Liver (tissue), 9 donors: ENCODE results near the gene WWOX. TPM values are rescaled to one million over a fixed set of nuclear protein-coding genes. Genes with fewer than 3 reads are reported as not detected.

Source experiments
- DNase-seq: peaks from one replicate; pipeline ENCODE4 v3.0.0-alpha.2; 2017; ENCODE audit warnings: low spot score
- H3K27ac ChIP-seq, 2 donors: one replicate each; pipeline ENCODE4 v1.7.0; 2013; ENCODE audit warnings: inconsistent platforms in 2 of 2, low read length in 2 of 2, control low read depth in 1 of 2, low read depth in 1 of 2, mild to moderate bottlenecking in 1 of 2
- H3K27me3 ChIP-seq, 4 donors: one replicate each; pipeline versions ENCODE4 v1.6.1 to v1.7.0; 2013; ENCODE audit warnings: low read length in 3 of 4, inconsistent platforms in 1 of 4, mild to moderate bottlenecking in 1 of 4, moderate library complexity in 1 of 4; ENCODE audit not compliant: control insufficient read depth in 4 of 4, insufficient read depth in 4 of 4
- H3K36me3 ChIP-seq, 4 donors: one replicate each; pipeline versions ENCODE4 v1.6.1 to v1.7.0; 2013; ENCODE audit warnings: low read length in 3 of 4, mild to moderate bottlenecking in 3 of 4, low read depth in 1 of 4, moderate library complexity in 1 of 4; ENCODE audit not compliant: control insufficient read depth in 4 of 4, insufficient read depth in 3 of 4
- H3K4me1 ChIP-seq, 4 donors: one replicate each; pipeline versions ENCODE4 v1.6.1 to v1.7.0; 2013; ENCODE audit warnings: low read length in 3 of 4, mild to moderate bottlenecking in 3 of 4, moderate library complexity in 1 of 4; ENCODE audit not compliant: control insufficient read depth in 4 of 4, insufficient read depth in 4 of 4
- H3K4me3 ChIP-seq, 3 donors: one replicate each; pipeline versions ENCODE4 v1.6.1 to v1.7.0; 2013; ENCODE audit warnings: low read length in 3 of 3, control low read depth in 1 of 3, low read depth in 1 of 3, mild to moderate bottlenecking in 1 of 3
- H3K9ac ChIP-seq, 2 donors: one replicate each; pipeline ENCODE4 v1.7.0; 2013; ENCODE audit warnings: low read length in 2 of 2, mild to moderate bottlenecking in 2 of 2, moderate library complexity in 2 of 2, control low read depth in 1 of 2, low read depth in 1 of 2
- H3K9me3 ChIP-seq, 4 donors: one replicate each; pipeline versions ENCODE4 v1.6.1 to v1.7.0; 2013; ENCODE audit warnings: low read length in 3 of 4; ENCODE audit not compliant: control insufficient read depth in 4 of 4
- EGR1 ChIP-seq, 2 donors: IDR thresholded peaks; 2 replicates each; pipeline ENCODE4 v1.6.1; 2016 to 2018; ENCODE audit warnings: antibody characterized with exemption in 2 of 2, low read depth in 2 of 2
- FOXA1 ChIP-seq: IDR thresholded peaks from 2 replicates; pipeline ENCODE4 v1.6.1; 2016; ENCODE audit warnings: antibody characterized with exemption
- FOXA2 ChIP-seq: IDR thresholded peaks from 2 replicates; pipeline ENCODE4 v1.6.1; 2016; ENCODE audit warnings: antibody characterized with exemption
- GABPA ChIP-seq, 2 donors: IDR thresholded peaks in 1 of 2; conservative IDR thresholded peaks in 1 of 2; 2 replicates each; pipeline ENCODE4 v1.6.1; 2016; ENCODE audit warnings: antibody characterized with exemption in 2 of 2, mild to moderate bottlenecking in 1 of 2, moderate library complexity in 1 of 2
- HNF4A ChIP-seq, 2 donors: conservative IDR thresholded peaks; 2 replicates each; pipeline ENCODE4 v1.6.1; 2016; ENCODE audit warnings: antibody characterized with exemption in 2 of 2, mild to moderate bottlenecking in 2 of 2
- HNF4G ChIP-seq: IDR thresholded peaks from 2 replicates; pipeline ENCODE4 v1.6.1; 2016; ENCODE audit warnings: antibody characterized with exemption
- JUND ChIP-seq, 2 donors: IDR thresholded peaks; 2 replicates each; pipeline ENCODE4 v1.6.1; 2016; ENCODE audit warnings: antibody characterized with exemption in 2 of 2
- NR2F2 ChIP-seq: IDR thresholded peaks from 2 replicates; pipeline ENCODE4 v1.6.1; 2016; ENCODE audit warnings: antibody characterized with exemption
- RAD21 ChIP-seq, 2 donors: IDR thresholded peaks; 2 replicates each; pipeline ENCODE4 v1.6.1; 2016; ENCODE audit warnings: antibody characterized with exemption in 2 of 2, mild to moderate bottlenecking in 2 of 2
- RXRA ChIP-seq, 2 donors: IDR thresholded peaks; 2 replicates each; pipeline ENCODE4 v1.6.1; 2017 to 2018; ENCODE audit warnings: antibody characterized with exemption in 2 of 2, mild to moderate bottlenecking in 1 of 2
- SP1 ChIP-seq: IDR thresholded peaks from 2 replicates; pipeline ENCODE4 v1.6.1; 2018; ENCODE audit warnings: antibody characterized with exemption, mild to moderate bottlenecking
- TAF1 ChIP-seq: conservative IDR thresholded peaks from 2 replicates; pipeline ENCODE4 v1.6.1; 2016; ENCODE audit warnings: antibody characterized with exemption, mild to moderate bottlenecking
- YY1 ChIP-seq: IDR thresholded peaks from 2 replicates; pipeline ENCODE4 v1.6.1; 2016; ENCODE audit warnings: antibody characterized with exemption, mild to moderate bottlenecking
- WGBS: extraction: QIAGEN DNeasy Blood & Tissue Kit; methylation state at CpG from one replicate; pipeline ENCODE4 v1.1.7; 2013; 5-methylcytosine and 5-hydroxymethylcytosine counted together
- polyA plus RNA-seq, 2 donors: library from polyadenylated mRNA; stranded (reverse) in 1 of 2; unstranded in 1 of 2; fragments of 200-250 nt in 1 of 2; fragments of >200 nt in 1 of 2; fragmentation: Nextera tagmentation in 1 of 2; extraction: Ambion mirVana in 1 of 2; gene quantifications; one replicate each; pipeline versions ENCODE4 v1.2.1 to v1.2.3, GENCODE V29; 2013 to 2015
- total RNA-seq, 2 donors: library from RNA; depleted of rRNA; stranded (reverse); fragments of >200 nt; gene quantifications; one replicate each; pipeline ENCODE4 v1.2.3, GENCODE V29; 2014
- TF ChIP-seq, protein P1 (sequence below): IDR thresholded peaks from 2 replicates; pipeline ENCODE4 v1.6.1; 2016; ENCODE audit warnings: antibody characterized with exemption
- TF ChIP-seq, protein P2 (sequence below): fragments of 150-350 bp; IDR thresholded peaks from 2 replicates; pipeline ENCODE4 v1.5.1; 2017; ENCODE audit warnings: improper control_type of control experiment, low read depth, low read length; ENCODE audit not compliant: missing input control
- TF ChIP-seq, protein P3 (sequence below): IDR thresholded peaks from 2 replicates; pipeline ENCODE4 v1.6.1; 2016; ENCODE audit warnings: antibody characterized with exemption
- TF ChIP-seq, protein P4 (sequence below): IDR thresholded peaks from 2 replicates; pipeline ENCODE4 v1.6.1; 2016; ENCODE audit warnings: antibody characterized with exemption
- TF ChIP-seq, protein P5 (sequence below): IDR thresholded peaks from 2 replicates; pipeline ENCODE4 v1.6.1; 2016; ENCODE audit warnings: antibody characterized with exemption, mild to moderate bottlenecking
- donor health status: healthy.
- donor health status: healthy.
- donor health status: healthy.
- donor health status: healthy.
- donor health status: healthy.

Gene WWOX
- total and polyA plus RNA-seq, 4 donors: 9.8 to 46.0 (median 15.3) TPM

DNA sequence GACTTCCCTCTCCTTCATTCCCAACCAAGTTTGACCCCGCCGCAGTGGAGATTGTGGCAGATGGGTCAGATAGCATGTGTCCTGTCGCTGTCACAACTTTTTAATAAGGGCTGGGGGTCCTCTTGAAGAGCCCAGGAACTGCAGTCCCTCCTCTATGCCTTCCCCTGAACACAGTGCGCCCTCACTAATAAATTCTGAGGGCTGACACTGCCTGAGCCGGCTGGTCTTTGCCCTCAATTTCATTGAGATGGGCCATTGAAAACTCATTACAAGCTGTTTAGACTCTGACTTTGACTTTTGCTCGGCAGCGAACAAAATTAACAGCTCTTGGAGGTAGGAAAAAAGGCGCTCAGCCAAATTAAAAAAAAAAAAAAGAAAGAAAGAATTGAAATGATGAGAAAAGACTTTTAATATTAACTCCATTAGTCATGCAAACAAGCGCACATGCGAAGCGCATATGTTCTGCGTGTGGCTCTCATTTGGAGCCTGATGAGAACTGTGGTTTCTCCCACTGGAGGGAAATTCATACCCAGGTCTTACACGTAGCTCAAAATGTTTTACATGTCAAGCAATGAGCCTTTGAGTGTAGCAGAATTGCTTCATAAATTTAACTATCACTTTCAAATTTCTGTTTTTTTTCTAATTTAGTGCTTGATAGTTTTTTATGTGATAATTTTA is 704.7 kb downstream of the WWOX start:
- Histone ChIP-seq H3K27me3 (no peaks in the 10 kb centered on the region), H3K4me3 (no peak overlapping the region), H3K36me3 (no peaks in the 10 kb centered on the region), H3K9me3 (no peaks in the 10 kb centered on the region), H3K9ac (no peak overlapping the region), H3K4me1 (no peaks in the 10 kb centered on the region), H3K27ac (no peak overlapping the region)
- TF ChIP-seq, protein P1, sequence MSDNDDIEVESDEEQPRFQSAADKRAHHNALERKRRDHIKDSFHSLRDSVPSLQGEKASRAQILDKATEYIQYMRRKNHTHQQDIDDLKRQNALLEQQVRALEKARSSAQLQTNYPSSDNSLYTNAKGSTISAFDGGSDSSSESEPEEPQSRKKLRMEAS: no peak
- no peak for TF ChIP-seq HNF4G
- no peak for TF ChIP-seq EGR1 (IDR thresholded peaks at IDR 0.05; ENCODE audit: low read depth in 2 of 2)
- no peak for TF ChIP-seq FOXA2
- TF ChIP-seq RAD21 (IDR thresholded peaks at IDR 0.05): no peak
- no peak for TF ChIP-seq GABPA (IDR thresholded peaks at IDR 0.05 in 1 of 2, conservative IDR thresholded peaks at IDR 0.05 in 1 of 2)
- TF ChIP-seq, protein P2, sequence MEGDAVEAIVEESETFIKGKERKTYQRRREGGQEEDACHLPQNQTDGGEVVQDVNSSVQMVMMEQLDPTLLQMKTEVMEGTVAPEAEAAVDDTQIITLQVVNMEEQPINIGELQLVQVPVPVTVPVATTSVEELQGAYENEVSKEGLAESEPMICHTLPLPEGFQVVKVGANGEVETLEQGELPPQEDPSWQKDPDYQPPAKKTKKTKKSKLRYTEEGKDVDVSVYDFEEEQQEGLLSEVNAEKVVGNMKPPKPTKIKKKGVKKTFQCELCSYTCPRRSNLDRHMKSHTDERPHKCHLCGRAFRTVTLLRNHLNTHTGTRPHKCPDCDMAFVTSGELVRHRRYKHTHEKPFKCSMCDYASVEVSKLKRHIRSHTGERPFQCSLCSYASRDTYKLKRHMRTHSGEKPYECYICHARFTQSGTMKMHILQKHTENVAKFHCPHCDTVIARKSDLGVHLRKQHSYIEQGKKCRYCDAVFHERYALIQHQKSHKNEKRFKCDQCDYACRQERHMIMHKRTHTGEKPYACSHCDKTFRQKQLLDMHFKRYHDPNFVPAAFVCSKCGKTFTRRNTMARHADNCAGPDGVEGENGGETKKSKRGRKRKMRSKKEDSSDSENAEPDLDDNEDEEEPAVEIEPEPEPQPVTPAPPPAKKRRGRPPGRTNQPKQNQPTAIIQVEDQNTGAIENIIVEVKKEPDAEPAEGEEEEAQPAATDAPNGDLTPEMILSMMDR: no peak
- no peak for TF ChIP-seq NR2F2
- TF ChIP-seq, protein P3, sequence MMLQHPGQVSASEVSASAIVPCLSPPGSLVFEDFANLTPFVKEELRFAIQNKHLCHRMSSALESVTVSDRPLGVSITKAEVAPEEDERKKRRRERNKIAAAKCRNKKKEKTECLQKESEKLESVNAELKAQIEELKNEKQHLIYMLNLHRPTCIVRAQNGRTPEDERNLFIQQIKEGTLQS: no peak
- DNase-seq: no peak
- WGBS: 98% methylated on average over 13 of the region's 13 CpGs

GRCh38 chr16:78805556-78805955 is 706.1 kb downstream of the WWOX start:
- TF ChIP-seq HNF4A (conservative IDR thresholded peaks at IDR 0.05) (no peak), HNF4G (no peak), JUND (IDR thresholded peaks at IDR 0.05) (no peak), SP1 (no peak), RAD21 (IDR thresholded peaks at IDR 0.05) (no peak), GABPA (IDR thresholded peaks at IDR 0.05 in 1 of 2, conservative IDR thresholded peaks at IDR 0.05 in 1 of 2) (no peak), TAF1 (no peak), EGR1 (IDR thresholded peaks at IDR 0.05; ENCODE audit: low read depth in 2 of 2) (no peak), RXRA (IDR thresholded peaks at IDR 0.05) (no peak), YY1 (no peak), FOXA2 (no peak), NR2F2 (no peak), FOXA1 (no peak)
- TF ChIP-seq, protein P1: no peak
- TF ChIP-seq, protein P4, sequence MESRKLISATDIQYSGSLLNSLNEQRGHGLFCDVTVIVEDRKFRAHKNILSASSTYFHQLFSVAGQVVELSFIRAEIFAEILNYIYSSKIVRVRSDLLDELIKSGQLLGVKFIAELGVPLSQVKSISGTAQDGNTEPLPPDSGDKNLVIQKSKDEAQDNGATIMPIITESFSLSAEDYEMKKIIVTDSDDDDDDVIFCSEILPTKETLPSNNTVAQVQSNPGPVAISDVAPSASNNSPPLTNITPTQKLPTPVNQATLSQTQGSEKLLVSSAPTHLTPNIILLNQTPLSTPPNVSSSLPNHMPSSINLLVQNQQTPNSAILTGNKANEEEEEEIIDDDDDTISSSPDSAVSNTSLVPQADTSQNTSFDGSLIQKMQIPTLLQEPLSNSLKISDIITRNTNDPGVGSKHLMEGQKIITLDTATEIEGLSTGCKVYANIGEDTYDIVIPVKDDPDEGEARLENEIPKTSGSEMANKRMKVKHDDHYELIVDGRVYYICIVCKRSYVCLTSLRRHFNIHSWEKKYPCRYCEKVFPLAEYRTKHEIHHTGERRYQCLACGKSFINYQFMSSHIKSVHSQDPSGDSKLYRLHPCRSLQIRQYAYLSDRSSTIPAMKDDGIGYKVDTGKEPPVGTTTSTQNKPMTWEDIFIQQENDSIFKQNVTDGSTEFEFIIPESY: no peak
- TF ChIP-seq, protein P3: no peak
- TF ChIP-seq, protein P5, sequence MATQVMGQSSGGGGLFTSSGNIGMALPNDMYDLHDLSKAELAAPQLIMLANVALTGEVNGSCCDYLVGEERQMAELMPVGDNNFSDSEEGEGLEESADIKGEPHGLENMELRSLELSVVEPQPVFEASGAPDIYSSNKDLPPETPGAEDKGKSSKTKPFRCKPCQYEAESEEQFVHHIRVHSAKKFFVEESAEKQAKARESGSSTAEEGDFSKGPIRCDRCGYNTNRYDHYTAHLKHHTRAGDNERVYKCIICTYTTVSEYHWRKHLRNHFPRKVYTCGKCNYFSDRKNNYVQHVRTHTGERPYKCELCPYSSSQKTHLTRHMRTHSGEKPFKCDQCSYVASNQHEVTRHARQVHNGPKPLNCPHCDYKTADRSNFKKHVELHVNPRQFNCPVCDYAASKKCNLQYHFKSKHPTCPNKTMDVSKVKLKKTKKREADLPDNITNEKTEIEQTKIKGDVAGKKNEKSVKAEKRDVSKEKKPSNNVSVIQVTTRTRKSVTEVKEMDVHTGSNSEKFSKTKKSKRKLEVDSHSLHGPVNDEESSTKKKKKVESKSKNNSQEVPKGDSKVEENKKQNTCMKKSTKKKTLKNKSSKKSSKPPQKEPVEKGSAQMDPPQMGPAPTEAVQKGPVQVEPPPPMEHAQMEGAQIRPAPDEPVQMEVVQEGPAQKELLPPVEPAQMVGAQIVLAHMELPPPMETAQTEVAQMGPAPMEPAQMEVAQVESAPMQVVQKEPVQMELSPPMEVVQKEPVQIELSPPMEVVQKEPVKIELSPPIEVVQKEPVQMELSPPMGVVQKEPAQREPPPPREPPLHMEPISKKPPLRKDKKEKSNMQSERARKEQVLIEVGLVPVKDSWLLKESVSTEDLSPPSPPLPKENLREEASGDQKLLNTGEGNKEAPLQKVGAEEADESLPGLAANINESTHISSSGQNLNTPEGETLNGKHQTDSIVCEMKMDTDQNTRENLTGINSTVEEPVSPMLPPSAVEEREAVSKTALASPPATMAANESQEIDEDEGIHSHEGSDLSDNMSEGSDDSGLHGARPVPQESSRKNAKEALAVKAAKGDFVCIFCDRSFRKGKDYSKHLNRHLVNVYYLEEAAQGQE: no peak
- TF ChIP-seq, protein P2: no peak
- H3K4me1 ChIP-seq: no peaks in the 10 kb centered on the region
- no peak for DNase-seq
- 89% methylated on average over 5 of the region's 5 CpGs for WGBS
- no peaks in the 10 kb centered on the region for H3K27me3 ChIP-seq
- no peak overlapping the region for H3K9ac ChIP-seq
- H3K9me3 ChIP-seq: no peaks in the 10 kb centered on the region
- no peaks in the 10 kb centered on the region for H3K36me3 ChIP-seq
- no peak overlapping the region for H3K27ac ChIP-seq
- no peak overlapping the region for H3K4me3 ChIP-seq
